Esophagus muscularis mucosa (tissue), 4 donors: Measurements from ENCODE around the gene CLCNKA. TPM values are rescaled to one million over a fixed set of nuclear protein-coding genes. Genes with fewer than 3 reads are reported as not detected.
A peak's percentile ranks its signal among the peaks of the same experiment; 100 is the strongest.

Source experiments
- DNase-seq: peaks from one replicate; pipeline ENCODE4 v3.0.0-alpha.2; 2017; ENCODE audit errors: extremely low spot score
- H3K27ac ChIP-seq, 4 donors: fragments of 200-600 bp; sonication (generic); replicated peaks in 1 of 4; 1 replicate in 3 of 4; 2 replicates in 1 of 4; pipeline ENCODE4 v1.5.1; 2016 to 2019; ENCODE audit warnings: mild to moderate bottlenecking in 1 of 4
- H3K27me3 ChIP-seq, 4 donors: fragments of 200-600 bp; sonication (generic); one replicate each; pipeline versions ENCODE4 v1.5.1 to v1.6.0; 2016 to 2019
- H3K36me3 ChIP-seq, 4 donors: fragments of 200-600 bp; sonication (generic); one replicate each; pipeline ENCODE4 v1.5.1; 2016 to 2019
- H3K4me1 ChIP-seq, 4 donors: fragments of 200-600 bp; sonication (generic); one replicate each; pipeline ENCODE4 v1.5.1; 2016 to 2019
- H3K4me3 ChIP-seq, 4 donors: fragments of 200-600 bp; sonication (generic); 1 replicate in 2 of 4; 2 replicates in 2 of 4; pipeline ENCODE4 v1.5.1; 2016 to 2019; ENCODE audit warnings: mild to moderate bottlenecking in 4 of 4, moderate library complexity in 1 of 4
- H3K9me3 ChIP-seq, 4 donors: fragments of 200-600 bp; sonication (generic); 1 replicate in 3 of 4; 2 replicates in 1 of 4; pipeline ENCODE4 v1.5.1; 2016 to 2019
- CTCF ChIP-seq, 3 experiments: fragments of 200-600 bp in 2 of 3; fragments of 450-650 bp in 1 of 3; sonication (generic) in 2 of 3; IDR thresholded peaks; one replicate each; pipeline ENCODE4 v1.5.1; 2017 to 2019; ENCODE audit warnings: antibody characterized with exemption in 3 of 3, mild to moderate bottlenecking in 2 of 3, moderate library complexity in 1 of 3
- EP300 ChIP-seq: sonication (generic); formaldehyde crosslinking; IDR thresholded peaks from one replicate; pipeline ENCODE4 v1.6.1; 2017; ENCODE audit warnings: antibody characterized with exemption
- POLR2A ChIP-seq: fragments of 450-650 bp; IDR thresholded peaks from one replicate; pipeline ENCODE4 v1.6.1; 2017; ENCODE audit warnings: antibody characterized with exemption, moderate library complexity, mild to moderate bottlenecking, low read depth
- POLR2AphosphoS5 ChIP-seq, 2 donors: sonication (generic); formaldehyde crosslinking; IDR thresholded peaks; one replicate each; pipeline ENCODE4 v1.6.1; 2017; ENCODE audit warnings: antibody characterized with exemption in 2 of 2
- WGBS: methylation state at CpG from one replicate; pipeline ENCODE4 v1.1.5; 2018; 5-methylcytosine and 5-hydroxymethylcytosine counted together
- intact Hi-C: fragments of 100-400 bp; cut with DNase I; formaldehyde crosslinking; loops from one replicate; pipeline ENCODE4 v1.15.1; 2023
- total RNA-seq, 4 donors: library from RNA; depleted of rRNA; stranded (reverse); fragments of >200 nt; gene quantifications; one replicate each; pipeline versions ENCODE4 v1.1.0 to v1.2.1, GENCODE V29; 2016

The CLCNKA gene
- total RNA-seq, 4 donors from 2014 or later, result 0.17 to 0.42 (median 0.33) TPM; not detected in 1

- DNase-seq, result no peak
- H3K36me3 ChIP-seq, result no peaks in the 10 kb centered on the region
- WGBS, result 93% methylated on average over 10 of the region's 11 CpGs
- no peak overlapping the region for H3K27ac ChIP-seq
- no peaks in the 10 kb centered on the region for H3K9me3 ChIP-seq
- H3K4me1 ChIP-seq, result peaks cover 22 to 28% (median 25%) of the 10 kb centered on the region in 4 donors
- no peaks in the 10 kb centered on the region for H3K27me3 ChIP-seq
- intact Hi-C loops, result loop anchor here (1.0 to 2.0 kb wide), 3 partner anchors 19 to 47 kb away; no protein-coding TSS in a partner anchor
- TF ChIP-seq POLR2AphosphoS5 (IDR thresholded peaks at IDR 0.05), result peak in 1 of 2 donors; percentile 57
- no peak for TF ChIP-seq EP300
- no peak for TF ChIP-seq POLR2A
- no peak for TF ChIP-seq CTCF (IDR thresholded peaks at IDR 0.05)
- H3K4me3 ChIP-seq, result no peak overlapping the region
Observed at GRCh38 chr1:16009678-16010077, 12.2 kb upstream of the CLCNKA start.

- no peak for DNase-seq
- peak overlapping the region in 2 of 4 donors; percentile 4 to 97 for H3K27ac ChIP-seq
- peaks cover 28 to 40% (median 37%) of the 10 kb centered on the region in 4 donors for H3K4me1 ChIP-seq
- peaks cover 0 to 9% (median 0%) of the 10 kb centered on the region in 4 donors for H3K36me3 ChIP-seq
- intact Hi-C loops, result loop anchor here (1.0 kb wide), 1 partner anchor 17 kb away; no protein-coding TSS in a partner anchor
- no peaks in the 10 kb centered on the region for H3K9me3 ChIP-seq
- H3K4me3 ChIP-seq, result no peak overlapping the region
- WGBS, result 89% methylated on average over 3 of the region's 3 CpGs
- H3K27me3 ChIP-seq, result no peaks in the 10 kb centered on the region
- no peak for TF ChIP-seq EP300
- no peak for TF ChIP-seq CTCF (IDR thresholded peaks at IDR 0.05)
- TF ChIP-seq POLR2A, result no peak
- peak in 1 of 2 donors; percentile 32 for TF ChIP-seq POLR2AphosphoS5 (IDR thresholded peaks at IDR 0.05)
Observed at GRCh38 chr1:16010837-16011236, 11.0 kb upstream of the CLCNKA start.

GRCh38 chr1:16011936-16012589 lies 9.8 kb upstream of the CLCNKA start:
- Histone ChIP-seq H3K27ac (peak overlapping the region; percentile 92 to 99 (median 98)), H3K4me1 (peaks cover 28 to 52% (median 46%) of the 10 kb centered on the region in 4 donors), H3K36me3 (peaks cover 0 to 18% (median 0%) of the 10 kb centered on the region in 4 donors), H3K4me3 (peak overlapping the region in 2 of 4 donors; percentile 46 to 59), H3K9me3 (no peaks in the 10 kb centered on the region), H3K27me3 (no peaks in the 10 kb centered on the region)
- WGBS, result 93% methylated on average over 10 of the region's 11 CpGs
- TF ChIP-seq CTCF (IDR thresholded peaks at IDR 0.05) (no peak), POLR2AphosphoS5 (IDR thresholded peaks at IDR 0.05) (peak in 1 of 2 donors; percentile 4), POLR2A (no peak)
- intact Hi-C loops, result no loop called here
- no peak for DNase-seq

- H3K4me1 ChIP-seq, result peaks cover 28 to 58% (median 52%) of the 10 kb centered on the region in 4 donors
Observed at GRCh38 chr1:16012590-16013219, 9.1 kb upstream of the CLCNKA start.

More at GRCh38 chr1:16012590-16013219, 9.1 kb upstream of the CLCNKA start:
- intact Hi-C loops, result no loop called here
- Histone ChIP-seq H3K36me3 (peaks cover 0 to 24% (median 0%) of the 10 kb centered on the region in 4 donors), H3K27ac (peak overlapping the region; percentile 92 to 99 (median 98)), H3K9me3 (no peaks in the 10 kb centered on the region), H3K27me3 (no peaks in the 10 kb centered on the region), H3K4me3 (peak overlapping the region; percentile 46 to 72 (median 55))
- TF ChIP-seq CTCF (IDR thresholded peaks at IDR 0.05), result no peak
- TF ChIP-seq POLR2AphosphoS5 (IDR thresholded peaks at IDR 0.05), result peak; percentile 46
- no peak for TF ChIP-seq POLR2A
- no peak for TF ChIP-seq EP300
- no peak for DNase-seq
- 14% methylated on average over 18 of the region's 36 CpGs for WGBS
